HepG2 (cell line): ENCODE data around the gene BABAM1. TPM values are rescaled to one million over a fixed set of nuclear protein-coding genes. Genes with fewer than 3 reads are reported as not detected.

Experiments used
- BRD4 ChIP-seq: sonication (generic); formaldehyde crosslinking; IDR thresholded peaks from 2 replicates; pipeline ENCODE4 v1.4.0; 2020; ENCODE audit warnings: missing genetic modification reagents
- CENPT ChIP-seq: sonication (generic); formaldehyde crosslinking; IDR thresholded peaks from 2 replicates; pipeline ENCODE4 v1.8.0; 2022; ENCODE audit warnings: low read depth, mild to moderate bottlenecking, moderate library complexity, missing genetic modification reagents
- E2F2 ChIP-seq: sonication (generic); formaldehyde crosslinking; IDR thresholded peaks from 2 replicates; pipeline ENCODE4 v1.4.0; 2020; ENCODE audit warnings: missing genetic modification reagents, borderline replicate concordance
- HNF1B ChIP-seq: sonication (generic); formaldehyde crosslinking; IDR thresholded peaks from 2 replicates; pipeline ENCODE4 v1.5.1; 2020; ENCODE audit warnings: mild to moderate bottlenecking, moderate library complexity, missing genetic modification reagents
- HOXD1 ChIP-seq: sonication (generic); formaldehyde crosslinking; IDR thresholded peaks from 2 replicates; pipeline ENCODE4 v1.5.0; 2020; ENCODE audit warnings: missing genetic modification reagents
- MEIS1 ChIP-seq: sonication (generic); formaldehyde crosslinking; IDR thresholded peaks from 2 replicates; pipeline ENCODE4 v1.9.0; 2021; ENCODE audit warnings: mild to moderate bottlenecking, missing genetic modification reagents, moderate library complexity, borderline replicate concordance
- MTA1 ChIP-seq: sonication (generic); formaldehyde crosslinking; IDR thresholded peaks from 2 replicates; pipeline ENCODE4 v1.4.0; 2020; ENCODE audit warnings: missing genetic modification reagents, mild to moderate bottlenecking, borderline replicate concordance
- SMC3 ChIP-seq: IDR thresholded peaks from 2 replicates; pipeline ENCODE4 v1.6.1; 2011; ENCODE audit warnings: low read length, improper control_type of control experiment
- TCF7 ChIP-seq: sonication (generic); IDR thresholded peaks from 2 replicates; pipeline ENCODE4 v1.6.1; 2016; ENCODE audit warnings: antibody characterized with exemption, low read depth
- TEAD3 ChIP-seq: optimal IDR thresholded peaks from 2 replicates; pipeline ENCODE3; 2016; ENCODE audit warnings: borderline replicate concordance
- ZNF160 ChIP-seq: sonication (generic); formaldehyde crosslinking; IDR thresholded peaks from 2 replicates; pipeline ENCODE4 v1.8.0; 2022; ENCODE audit warnings: mild to moderate bottlenecking, inconsistent platforms, missing genetic modification reagents
- ZNF24 ChIP-seq: fragments of 450-650 bp; IDR thresholded peaks from 2 replicates; pipeline ENCODE4 v1.6.1; 2017; ENCODE audit warnings: antibody characterized with exemption, mild to moderate bottlenecking
- ZNF280D ChIP-seq: sonication (generic); formaldehyde crosslinking; IDR thresholded peaks from 2 replicates; pipeline ENCODE4 v1.5.1; 2020; ENCODE audit warnings: mild to moderate bottlenecking, missing genetic modification reagents
- ZNF407 ChIP-seq: sonication (generic); formaldehyde crosslinking; IDR thresholded peaks from one replicate; pipeline ENCODE4 v1.5.1; 2020; ENCODE audit warnings: mild to moderate bottlenecking, missing genetic modification reagents; ENCODE audit errors: not compliant biosample characterization
- polyA plus RNA-seq, 8 experiments: library from polyadenylated mRNA; depleted of rRNA in 3 of 8; stranded (reverse) in 7 of 8; unstranded in 1 of 8; fragments of >200 nt; fragmentation: Illumina TruSeq in 4 of 8; extraction: Trizol in 4 of 8; gene quantifications; 2 replicates each; pipeline versions ENCODE4 v1.2.1 to v1.2.3, GENCODE V29; 2011 to 2016; ENCODE audit warnings: low read depth in 4 of 8, missing spikeins in 1 of 8, mixed read lengths in 1 of 8; ENCODE audit not compliant: insufficient read depth in 1 of 8
- total RNA-seq, 5 experiments: library from RNA; depleted of rRNA; stranded (reverse); fragments of >200 nt; fragmentation: Illumina TruSeq; extraction: Trizol; gene quantifications; 2 replicates each; pipeline ENCODE4 v1.2.3, GENCODE V29; 2016; ENCODE audit warnings: low read depth in 1 of 5

The BABAM1 gene
- total and polyA plus RNA-seq, 2 of the 13 experiments (the other 11 are each of a cell fraction or from before 2014, with no cell fraction given) = 70.0 to 82.0 TPM

- TF ChIP-seq TCF7 (no peak), MEIS1 (CRISPR knock-in tag) (no peak), ZNF24 (no peak), ZNF280D (CRISPR knock-in tag) (no peak), ZNF160 (CRISPR knock-in tag) (no peak), ZNF407 (no peak), TEAD3 (CRISPR knock-in tag) (no peak), BRD4 (CRISPR knock-in tag) (no peak), MTA1 (CRISPR knock-in tag) (no peak), CENPT (no peak), SMC3 (no peak), HOXD1 (no peak), E2F2 (CRISPR knock-in tag) (no peak), HNF1B (CRISPR knock-in tag) (no peak)
These were observed 45.2 kb downstream of the BABAM1 start (continued) for GRCh38 chr19:17312189-17313113.
